HepG2 (cell line): ENCODE data around the gene BAZ2A. TPM values are rescaled to one million over a fixed set of nuclear protein-coding genes. Genes with fewer than 3 reads are reported as not detected.

Experiments
- ZBTB4 ChIP-seq: sonication (generic); formaldehyde crosslinking; IDR thresholded peaks from 2 replicates; pipeline ENCODE4 v1.4.0; 2020; ENCODE audit warnings: missing genetic modification reagents, mild to moderate bottlenecking, borderline replicate concordance
- ZBTB40 ChIP-seq, 2 experiments: fragments of 450-650 bp in 1 of 2; sonication (generic) in 1 of 2; formaldehyde crosslinking in 1 of 2; IDR thresholded peaks; 2 replicates each; pipeline versions ENCODE4 v1.6.1 to v1.8.0; 2016 to 2022; ENCODE audit warnings: antibody characterized with exemption in 1 of 2, mild to moderate bottlenecking in 1 of 2, missing genetic modification reagents in 1 of 2
- ZNF614 ChIP-seq: IDR thresholded peaks from 2 replicates; pipeline ENCODE4 v1.6.1; 2018; ENCODE audit warnings: missing biosample characterization, missing genetic modification reagents, inconsistent platforms, borderline replicate concordance
- polyA plus RNA-seq, 8 experiments: library from polyadenylated mRNA; depleted of rRNA in 3 of 8; stranded (reverse) in 7 of 8; unstranded in 1 of 8; fragments of >200 nt; fragmentation: Illumina TruSeq in 4 of 8; extraction: Trizol in 4 of 8; gene quantifications; 2 replicates each; pipeline versions ENCODE4 v1.2.1 to v1.2.3, GENCODE V29; 2011 to 2016; ENCODE audit warnings: low read depth in 4 of 8, missing spikeins in 1 of 8, mixed read lengths in 1 of 8; ENCODE audit not compliant: insufficient read depth in 1 of 8
- total RNA-seq, 5 experiments: library from RNA; depleted of rRNA; stranded (reverse); fragments of >200 nt; fragmentation: Illumina TruSeq; extraction: Trizol; gene quantifications; 2 replicates each; pipeline ENCODE4 v1.2.3, GENCODE V29; 2016; ENCODE audit warnings: low read depth in 1 of 5

The BAZ2A gene
- total and polyA plus RNA-seq, 2 of the 13 experiments (the other 11 are each of a cell fraction or from before 2014, with no cell fraction given): 21.8 to 73.5 TPM

- TF ChIP-seq ZBTB4 (CRISPR knock-in tag) (no peak), ZBTB40 (IDR thresholded peaks at IDR 0.05) (no peak), ZBTB40 (CRISPR knock-in tag; IDR thresholded peaks at IDR 0.05) (no peak), ZNF614 (CRISPR knock-in tag) (no peak)
- TF ChIP-seq, all 625 proteins: peak for 0
Observed at GRCh38 chr12:56658921-56659320, 28.8 kb upstream of the BAZ2A start (continued).
